Stimulated activated CD4-positive, alpha-beta T cell treated with anti-CD3 and anti-CD28 coated beads, Interleukin-12 subunit alpha, Interleukin-12 subunit beta, amount 100 ng/mL, for 24 hours (primary cell): Measurements from ENCODE around the gene JUP.
A peak's percentile ranks its signal among the peaks of the same experiment; 100 is the strongest.

Experiments used
- DNase-seq, 2 experiments: peaks; one replicate each; pipeline ENCODE4 v3.0.0-alpha.2; 2020; ENCODE audit warnings: low read depth in 2 of 2

The JUP gene

DNA sequence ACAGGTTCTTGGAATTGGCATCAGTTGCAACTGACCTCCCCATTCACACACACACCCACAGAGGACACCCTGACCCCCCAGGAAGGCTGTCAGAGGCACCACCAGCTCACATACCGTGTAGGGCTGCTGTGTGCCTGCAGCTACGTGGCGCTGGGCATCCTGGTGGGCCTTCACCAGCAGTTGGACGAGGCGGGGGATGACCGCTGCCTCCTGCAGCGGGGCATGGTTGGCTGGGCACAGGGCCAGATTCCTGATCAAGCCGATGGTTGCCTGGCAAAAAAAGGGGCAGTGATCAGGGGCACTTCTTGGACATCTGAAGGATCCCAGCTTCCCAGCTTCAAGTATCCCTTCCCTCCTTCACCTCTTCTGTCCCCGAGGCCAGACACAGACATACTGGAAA lies 27.9 kb downstream of the JUP start:
- no peak for DNase-seq

- DNase-seq, result no peak
Measured at GRCh38 chr17:41754066-41754465, 32.4 kb downstream of the JUP start.

GRCh38 chr17:41751288-41751687 lies 35.2 kb downstream of the JUP start:
- DNase-seq, result no peak

GRCh38 chr17:41750862-41751261 lies 35.6 kb downstream of the JUP start:
- no peak for DNase-seq

GRCh38 chr17:41748275-41748674 lies 38.2 kb downstream of the JUP start:
- no peak for DNase-seq

DNA sequence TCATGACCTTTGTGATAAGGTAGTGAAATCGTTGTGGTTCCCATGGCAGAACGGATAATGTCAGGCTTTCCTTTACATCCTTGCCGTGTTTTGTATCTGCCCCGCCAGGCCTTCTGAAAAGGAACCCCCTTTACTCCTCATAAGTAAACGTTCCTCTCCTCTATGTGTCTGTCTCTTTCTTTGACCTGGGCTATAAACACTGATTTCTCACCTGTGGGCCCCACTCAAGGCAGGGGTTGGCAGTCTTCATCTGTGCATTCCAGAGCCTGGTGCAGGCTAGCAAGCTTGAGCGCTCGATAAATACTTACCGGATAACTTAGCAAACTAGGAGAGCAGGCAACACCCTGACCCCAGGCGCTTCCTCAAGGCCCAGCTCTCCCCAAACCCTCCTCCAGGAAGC lies 44.8 kb downstream of the JUP start:
- DNase-seq, result no peak

GRCh38 chr17:41740506-41740905 lies 46.0 kb downstream of the JUP start:
- DNase-seq, result no peak

DNA sequence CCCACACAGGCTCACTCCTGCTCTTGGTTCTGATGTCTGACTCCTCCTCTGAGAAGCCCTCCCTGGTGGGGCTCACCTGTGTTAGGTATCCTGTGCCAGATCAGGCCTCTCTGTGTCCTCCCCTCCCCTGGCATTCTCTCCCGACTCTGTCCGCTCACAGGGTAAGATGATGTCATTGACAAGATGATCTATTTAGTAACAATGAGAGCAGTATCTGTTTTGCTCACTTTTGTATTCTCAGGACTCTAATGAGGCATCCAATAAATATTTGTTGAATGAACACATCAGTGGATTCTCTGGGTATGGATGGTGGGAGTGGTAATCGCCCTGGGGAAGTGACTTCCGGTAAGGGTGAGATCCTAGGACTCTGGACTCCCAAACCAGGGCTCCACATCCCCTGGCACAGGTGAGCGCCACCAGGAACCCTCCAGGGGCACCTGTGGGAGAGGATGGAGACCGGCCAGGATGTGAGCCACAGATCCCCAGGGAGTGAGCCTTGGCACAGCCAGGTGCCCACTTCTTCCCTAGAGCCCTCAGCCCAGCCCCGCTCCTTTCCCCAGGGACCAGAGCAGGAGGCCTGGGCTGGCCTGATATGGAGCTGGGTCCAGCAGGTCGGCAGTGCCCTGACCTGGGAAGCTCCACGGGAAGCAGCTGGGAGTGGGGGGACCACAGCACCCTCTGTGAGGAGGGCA lies 46.7 kb downstream of the JUP start:
- DNase-seq, result no peak

- DNase-seq, result no peak
Measured at GRCh38 chr17:41738801-41739112, 47.8 kb downstream of the JUP start.

DNA sequence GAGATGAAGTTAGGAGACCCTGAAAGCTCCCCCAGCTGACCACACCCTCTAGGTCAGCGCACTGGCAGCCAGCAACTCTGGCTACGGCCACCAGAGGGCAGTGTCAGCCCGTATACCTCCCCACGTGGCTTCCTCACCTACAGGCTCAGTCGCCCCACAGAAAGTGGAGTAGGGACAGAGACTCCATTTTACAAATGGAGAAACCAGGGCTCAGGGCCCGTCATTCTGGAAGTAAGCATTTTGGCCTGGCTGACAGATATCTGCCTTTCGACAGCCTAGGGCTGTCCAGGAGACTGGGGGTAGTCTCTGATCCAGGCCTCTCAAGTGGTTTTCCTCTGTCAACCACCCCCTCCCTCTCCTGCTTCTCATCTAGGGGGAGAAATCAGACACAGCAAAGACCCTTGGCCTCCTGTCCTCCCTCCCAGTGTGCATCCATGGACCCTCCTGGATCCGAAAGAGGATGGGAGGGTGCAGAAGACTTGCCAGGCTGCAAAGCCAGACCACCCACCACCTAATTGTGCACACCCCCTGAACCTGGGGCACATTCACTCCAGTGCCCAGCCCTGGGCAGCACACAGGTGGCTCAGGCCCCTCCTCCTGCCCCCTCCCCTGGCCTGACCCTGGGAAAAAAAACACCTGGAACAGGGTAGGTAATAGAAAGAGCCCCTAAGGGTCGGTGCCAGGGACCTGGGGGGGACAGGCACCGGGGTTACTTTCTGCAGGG lies 48.3 kb downstream of the JUP start:
- peak; percentile 61 to 79 for DNase-seq

DNA sequence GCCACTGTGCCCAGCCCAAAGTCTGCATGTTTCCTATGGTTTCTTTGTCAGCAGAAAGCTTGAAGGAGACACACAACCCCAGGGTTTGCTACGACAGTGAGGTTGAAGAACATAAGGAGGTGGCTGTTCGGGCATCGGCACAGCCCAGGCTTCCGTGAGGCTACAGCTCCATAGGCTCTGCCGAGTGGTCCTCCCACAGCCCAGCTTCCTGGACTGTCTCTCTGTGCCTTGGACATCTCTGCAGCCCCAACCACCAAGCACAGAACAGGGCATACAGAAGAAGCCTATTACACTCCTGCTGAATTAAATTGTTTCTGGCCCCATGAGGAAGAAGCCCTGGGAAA lies 48.9 kb downstream of the JUP start:
- DNase-seq, result no peak

- DNase-seq, result no peak
Measured at GRCh38 chr17:41736983-41737679, 49.4 kb downstream of the JUP start.

DNA sequence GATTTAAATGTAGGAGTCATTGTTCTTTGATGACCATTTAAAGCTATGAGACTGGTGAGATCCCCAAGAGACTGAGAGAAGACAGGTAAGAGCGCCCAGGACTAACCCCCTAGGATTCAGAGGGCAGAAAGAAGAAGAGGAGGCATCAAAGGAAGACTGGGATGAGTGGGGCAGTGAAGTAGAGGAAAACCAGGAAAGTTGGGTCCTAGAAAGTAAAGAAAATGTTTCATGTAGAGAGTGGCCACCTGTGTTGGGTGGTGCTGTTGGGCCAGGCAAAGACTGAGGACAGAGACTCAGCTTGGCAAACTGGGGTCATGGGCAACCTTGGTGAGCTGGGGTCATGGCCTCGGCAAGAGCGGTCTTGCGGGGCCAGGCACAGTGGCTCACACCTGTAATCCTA lies 50.8 kb downstream of the JUP start:
- no peak for DNase-seq

GRCh38 chr17:41734949-41735313 lies 51.6 kb downstream of the JUP start:
- DNase-seq, result no peak

GRCh38 chr17:41734139-41734948 lies 52.2 kb downstream of the JUP start, which contains the start of gene HAP1:
TSS of gene HAP1 (minus strand) at chr17:41734643. CDS start at chr17:41734634, 9 bp downstream.
- no peak for DNase-seq

- no peak for DNase-seq
Measured at GRCh38 chr17:41733348-41734138, 53.0 kb downstream of the JUP start.

GRCh38 chr17:41731836-41732235 lies 54.7 kb downstream of the JUP start:
- DNase-seq, result no peak

GRCh38 chr17:41730479-41730878 lies 56.0 kb downstream of the JUP start:
- no peak for DNase-seq

GRCh38 chr17:41728056-41728455 lies 58.5 kb downstream of the JUP start:
- no peak for DNase-seq

DNA sequence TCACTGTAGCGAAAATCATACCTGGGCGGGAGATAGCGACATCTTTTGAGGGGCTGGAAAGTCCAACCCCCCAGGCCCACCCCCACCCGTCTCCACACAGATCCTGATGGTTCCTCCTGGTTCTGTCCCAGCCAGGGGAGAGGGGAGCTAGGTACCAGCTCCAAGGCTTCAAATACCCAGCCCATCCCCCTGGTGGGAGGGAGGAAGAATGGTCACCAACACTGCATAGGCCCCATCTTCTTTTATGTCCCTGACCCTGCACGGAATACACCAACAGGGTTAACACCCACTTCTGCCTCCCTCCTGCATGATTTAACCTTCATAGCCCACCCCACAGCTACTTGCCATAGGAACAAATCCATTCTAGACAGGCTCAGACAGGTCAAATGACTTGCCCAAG lies 61.4 kb downstream of the JUP start:
- no peak for DNase-seq

GRCh38 chr17:41724476-41725050 lies 61.9 kb downstream of the JUP start:
- no peak for DNase-seq
